Measurements from ENCODE around the gene JAZF1. TPM values are rescaled to one million over a fixed set of nuclear protein-coding genes. Genes with fewer than 3 reads are reported as not detected.

Gene JAZF1
- total RNA-seq, 1 experiment from 2014 or later: 14.2 TPM

- no peaks in the 10 kb centered on the region for H3K9me3 Mint-ChIP-seq (ENCODE audit: unreplicated experiment)
- ChIA-PET CTCF (no interaction called here), POLR2A (interaction anchor here (0.6 kb wide), 1 partner anchor 326 kb away, joined by 3 read pairs; no protein-coding TSS in a partner anchor)
- no peak for TF ChIP-seq CTCF (IDR thresholded peaks at IDR 0.05; ENCODE audit: unreplicated experiment)
- H3K27me3 Mint-ChIP-seq (ENCODE audit: insufficient read depth, unreplicated experiment): no peaks in the 10 kb centered on the region
- H3K4me3 Mint-ChIP-seq (ENCODE audit: unreplicated experiment): no peak overlapping the region
- intact Hi-C loops (cut with micrococcal nuclease): no loop called here
- no peaks in the 10 kb centered on the region for H3K4me1 Mint-ChIP-seq (ENCODE audit: insufficient read depth, unreplicated experiment)
- H3K27ac Mint-ChIP-seq (ENCODE audit: low read depth, unreplicated experiment): no peak overlapping the region
- no peak for DNase-seq (ENCODE audit: unreplicated experiment)
- no peaks in the 10 kb centered on the region for H3K36me3 Mint-ChIP-seq (ENCODE audit: insufficient read depth, unreplicated experiment)
- no TSS peak for BruUV-seq (replicated peaks)
Measured at GRCh38 chr7:27943241-27943640, 237.4 kb downstream of the JAZF1 start.

- CTCF ChIA-PET: no interaction called here
- no peaks in the 10 kb centered on the region for H3K36me3 Mint-ChIP-seq (ENCODE audit: insufficient read depth, unreplicated experiment)
- no peak for TF ChIP-seq CTCF (IDR thresholded peaks at IDR 0.05; ENCODE audit: unreplicated experiment)
- no peak for DNase-seq (ENCODE audit: unreplicated experiment)
- no peaks in the 10 kb centered on the region for H3K4me1 Mint-ChIP-seq (ENCODE audit: insufficient read depth, unreplicated experiment)
- no peak overlapping the region for H3K27ac Mint-ChIP-seq (ENCODE audit: low read depth, unreplicated experiment)
- intact Hi-C loops (cut with micrococcal nuclease): no loop called here
- no peaks in the 10 kb centered on the region for H3K27me3 Mint-ChIP-seq (ENCODE audit: insufficient read depth, unreplicated experiment)
- no TSS peak for BruUV-seq (replicated peaks)
- no peaks in the 10 kb centered on the region for H3K9me3 Mint-ChIP-seq (ENCODE audit: unreplicated experiment)
- POLR2A ChIA-PET: no interaction called here
- H3K4me3 Mint-ChIP-seq (ENCODE audit: unreplicated experiment): no peak overlapping the region
Measured at GRCh38 chr7:27942711-27943110, 237.9 kb downstream of the JAZF1 start.

GRCh38 chr7:27941522-27941921 is 239.1 kb downstream of the JAZF1 start:
- Mint-ChIP-seq H3K4me3 (ENCODE audit: unreplicated experiment) (no peak overlapping the region), H3K27me3 (ENCODE audit: insufficient read depth, unreplicated experiment) (no peaks in the 10 kb centered on the region), H3K4me1 (ENCODE audit: insufficient read depth, unreplicated experiment) (no peaks in the 10 kb centered on the region), H3K36me3 (ENCODE audit: insufficient read depth, unreplicated experiment) (no peaks in the 10 kb centered on the region), H3K27ac (ENCODE audit: low read depth, unreplicated experiment) (no peak overlapping the region), H3K9me3 (ENCODE audit: unreplicated experiment) (no peaks in the 10 kb centered on the region)
- ChIA-PET CTCF (interaction anchor here (0.7 to 1.2 kb wide), 2 partner anchors 20 to 83 kb away, joined by 4 read pairs; no protein-coding TSS in a partner anchor), POLR2A (no interaction called here)
- BruUV-seq (replicated peaks): no TSS peak
- DNase-seq (ENCODE audit: unreplicated experiment): no peak
- intact Hi-C loops (cut with micrococcal nuclease): no loop called here
- no peak for TF ChIP-seq CTCF (IDR thresholded peaks at IDR 0.05; ENCODE audit: unreplicated experiment)

GRCh38 chr7:27940341-27940740 is 240.3 kb downstream of the JAZF1 start:
- intact Hi-C loops (cut with micrococcal nuclease): no loop called here
- Mint-ChIP-seq H3K27ac (ENCODE audit: low read depth, unreplicated experiment) (no peak overlapping the region), H3K36me3 (ENCODE audit: insufficient read depth, unreplicated experiment) (no peaks in the 10 kb centered on the region), H3K27me3 (ENCODE audit: insufficient read depth, unreplicated experiment) (no peaks in the 10 kb centered on the region), H3K4me1 (ENCODE audit: insufficient read depth, unreplicated experiment) (no peaks in the 10 kb centered on the region), H3K9me3 (ENCODE audit: unreplicated experiment) (no peaks in the 10 kb centered on the region), H3K4me3 (ENCODE audit: unreplicated experiment) (no peak overlapping the region)
- ChIA-PET POLR2A (interaction anchor here (0.7 kb wide), 1 partner anchor 13 kb away, joined by 3 read pairs; no protein-coding TSS in a partner anchor), CTCF (interaction anchor here (0.6 to 0.9 kb wide), 3 partner anchors 16 to 167 kb away, joined by 3 to 4 read pairs (median 3); no protein-coding TSS in a partner anchor)
- BruUV-seq (replicated peaks): no TSS peak
- no peak for TF ChIP-seq CTCF (IDR thresholded peaks at IDR 0.05; ENCODE audit: unreplicated experiment)
- DNase-seq (ENCODE audit: unreplicated experiment): no peak

Data from MCF 10A (cell line).